ENCODE results near the gene MAML2.

DNA sequence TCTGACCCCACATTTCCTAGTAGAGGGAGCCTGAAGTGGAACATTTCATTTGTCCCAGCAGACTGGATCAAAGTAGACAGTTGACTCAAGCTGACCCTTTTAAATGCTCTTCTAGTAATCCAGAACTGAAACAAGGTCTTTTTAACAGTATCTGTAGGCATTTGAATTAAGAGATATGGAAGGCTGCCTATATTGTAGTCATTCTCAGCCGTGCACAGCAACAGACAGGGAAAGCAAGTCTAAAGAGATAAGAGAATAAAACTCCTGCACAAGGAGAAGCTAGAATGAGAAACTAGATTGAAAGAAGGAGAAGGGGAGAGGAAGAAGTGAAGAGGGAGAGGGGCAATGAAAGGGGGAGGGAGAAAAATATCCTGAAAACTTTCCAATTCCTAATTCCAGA, 238.5 kb downstream of the MAML2 start:
- TF ChIP-seq GATA3 (IDR thresholded peaks at IDR 0.05; ENCODE audit: low read depth, low read length) (no peak), GATA2 (IDR thresholded peaks at IDR 0.05; ENCODE audit: low read depth, low read length) (no peak)
